ELR (cell line): Measurements from ENCODE around the gene TSC22D1.

Experiments used
- DNase-seq: peaks from one replicate; pipeline ENCODE4 v3.0.0-alpha.2; 2015; ENCODE audit warnings: low read depth

The TSC22D1 gene

DNA sequence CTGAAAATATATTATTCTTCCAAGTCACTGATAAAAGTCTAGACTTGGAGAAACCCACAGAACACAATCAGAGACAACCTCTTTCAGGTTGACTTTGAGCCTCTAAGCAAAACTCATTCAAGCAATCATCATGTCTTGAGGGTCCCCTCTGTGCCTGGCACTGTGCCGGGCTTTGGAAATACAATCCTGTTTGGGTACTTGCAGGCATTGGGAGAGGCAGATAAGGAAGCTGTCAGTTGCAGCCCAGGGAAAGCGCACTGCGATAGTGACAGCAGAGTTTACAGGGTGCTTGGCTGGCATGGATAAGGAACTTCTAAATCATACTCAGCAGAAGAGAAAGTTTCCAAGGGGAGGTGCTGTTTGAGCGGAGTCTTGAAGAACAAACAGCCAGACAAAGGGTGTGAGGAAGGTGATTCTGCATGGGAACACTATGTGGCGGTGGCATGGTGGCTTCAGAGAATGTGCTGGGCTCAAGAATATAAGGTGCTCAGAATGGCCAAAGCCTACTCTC is 193.4 kb downstream of the TSC22D1 start:
- DNase-seq, result no peak
